NCI-H82 treated with DMSO at 0.1 percent for 48 hours (cell line): ENCODE measurements around the gene TTC28.

Experiments
- DNase-seq: peaks from one replicate; lab custom pipeline; 2025; ENCODE audit not compliant: unreplicated experiment; lab: John Stamatoyannopoulos, UW

The TTC28 gene

DNA sequence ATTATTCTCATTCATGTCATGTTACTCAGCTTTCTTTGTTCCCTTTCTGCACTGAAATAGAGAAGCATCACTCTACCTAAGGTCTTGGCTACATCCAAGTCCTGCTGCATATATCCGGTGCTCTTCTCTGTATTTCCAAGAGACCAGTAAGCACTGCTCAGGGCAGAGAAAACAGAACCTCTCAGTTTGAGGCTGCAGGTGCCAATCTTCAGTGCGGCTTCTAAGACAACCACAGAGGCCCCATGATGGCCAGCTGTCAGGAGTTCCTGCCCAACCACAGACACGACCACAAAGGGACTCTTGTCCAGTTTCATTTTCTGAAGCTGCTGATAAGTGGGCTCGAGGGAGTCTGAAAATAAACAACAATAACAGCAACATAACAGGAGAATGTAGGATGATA, 382.1 kb downstream of the TTC28 start:
- no peak for DNase-seq

DNA sequence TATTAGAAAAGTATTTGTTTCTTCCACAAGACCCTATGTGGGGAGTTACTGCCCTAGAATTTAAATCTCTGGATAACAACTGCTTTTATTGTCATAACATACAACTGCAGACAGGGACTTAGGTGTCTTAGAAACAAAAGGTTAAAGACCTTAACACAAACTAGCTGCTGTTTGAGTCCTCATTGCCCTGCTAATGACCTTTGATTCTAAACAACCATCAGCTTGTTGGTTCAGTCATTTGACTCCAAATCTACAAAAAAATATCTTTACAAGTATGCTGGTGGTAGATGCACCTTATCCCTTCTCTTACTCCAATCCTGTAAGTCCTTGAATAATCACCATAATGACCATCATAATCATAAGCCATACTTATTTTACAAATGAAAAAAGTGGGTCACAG, 383.2 kb downstream of the TTC28 start:
- DNase-seq, result no peak

DNA sequence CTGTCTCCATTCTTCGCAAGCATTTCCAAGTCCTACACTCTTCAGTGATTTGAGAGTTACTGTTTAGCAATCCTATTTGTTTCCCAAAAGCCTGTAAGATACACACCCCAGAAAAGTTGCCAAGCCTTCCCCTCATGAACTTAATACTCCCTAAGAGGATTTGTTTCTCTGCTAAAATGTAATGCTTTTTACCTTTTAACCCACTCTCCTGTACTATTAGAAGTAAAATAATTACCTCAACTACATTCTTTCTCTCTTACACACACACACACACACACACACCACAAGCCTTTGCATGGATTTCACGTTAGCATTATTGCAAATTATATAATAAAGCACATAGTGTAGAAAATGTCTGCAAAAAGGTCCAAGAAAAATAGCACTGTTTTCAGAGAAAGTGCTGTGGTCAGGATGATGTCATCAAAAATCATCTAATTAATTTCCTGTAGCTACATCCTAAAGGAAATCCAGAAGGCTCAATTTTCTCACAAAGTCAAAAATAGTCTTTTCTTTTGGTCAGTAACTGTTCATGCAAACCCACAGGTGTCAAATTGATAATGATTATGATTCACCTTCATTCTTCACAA, 396.5 kb downstream of the TTC28 start:
- DNase-seq, result peak; percentile 33

DNA sequence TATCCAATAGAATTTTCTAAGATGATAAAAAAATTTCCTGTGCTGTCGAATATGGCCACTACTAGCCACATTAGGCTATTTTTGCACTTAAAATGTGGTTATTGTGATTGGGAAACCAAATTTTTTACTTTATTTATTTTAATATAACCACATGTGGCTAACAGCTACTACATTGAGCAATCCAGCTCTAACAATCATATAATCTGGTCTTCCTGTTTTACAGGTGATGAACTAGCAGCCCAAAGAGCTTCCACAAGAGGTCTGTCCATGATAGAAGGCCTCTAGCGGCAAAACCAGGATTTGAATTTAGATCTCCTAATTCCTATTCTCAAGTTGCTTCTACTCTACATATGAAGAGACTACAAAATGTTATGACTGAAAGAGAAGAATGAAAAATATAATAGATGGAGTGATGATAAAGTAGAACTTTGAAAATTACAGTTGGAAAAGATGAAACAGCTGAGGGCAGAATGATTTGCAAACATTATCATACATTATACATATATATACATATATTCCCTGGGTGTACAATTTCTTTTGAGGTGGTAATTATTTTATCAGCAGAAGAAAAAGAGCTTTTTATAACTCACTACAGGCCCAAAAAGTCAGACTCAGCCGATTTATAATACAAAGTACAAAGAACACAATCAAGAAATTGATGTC, 397.1 kb downstream of the TTC28 start:
- no peak for DNase-seq

DNA sequence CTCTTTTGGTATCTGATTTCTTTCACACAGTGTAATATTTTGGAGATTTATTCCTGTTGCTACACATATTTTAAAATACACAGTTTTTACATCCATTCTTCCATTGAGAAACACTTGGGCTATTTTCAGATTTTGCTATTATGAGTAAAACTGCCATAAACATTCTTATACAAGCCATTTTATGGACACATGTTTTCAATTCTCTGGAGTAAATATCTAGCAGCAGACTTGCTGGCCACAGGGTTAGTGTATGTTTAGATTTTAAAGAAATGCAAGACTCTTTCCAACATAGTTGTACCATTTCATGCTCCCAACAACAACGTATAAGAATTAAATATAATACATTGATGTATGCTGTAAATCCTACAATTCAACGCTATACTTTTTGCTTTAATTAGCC, 399.8 kb downstream of the TTC28 start:
- no peak for DNase-seq

DNA sequence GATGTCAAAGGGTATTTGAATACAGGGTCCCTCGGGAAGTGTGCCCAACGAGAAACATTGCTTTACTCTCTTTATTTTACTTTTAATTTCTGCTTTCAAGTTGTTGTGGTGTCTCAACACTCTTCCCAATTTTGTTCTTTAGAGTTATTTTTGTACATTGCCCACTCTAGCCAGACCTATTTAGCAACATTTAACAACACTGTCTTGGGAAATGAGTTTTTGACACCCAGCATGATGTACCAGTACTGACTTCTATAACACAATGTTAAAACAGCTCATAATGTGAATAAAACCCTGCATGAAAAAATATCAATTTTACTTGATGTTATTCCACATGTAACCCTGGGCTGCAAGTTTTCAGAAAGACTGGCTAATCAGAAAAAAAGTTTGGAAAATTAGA, 410.4 kb downstream of the TTC28 start:
- no peak for DNase-seq

DNA sequence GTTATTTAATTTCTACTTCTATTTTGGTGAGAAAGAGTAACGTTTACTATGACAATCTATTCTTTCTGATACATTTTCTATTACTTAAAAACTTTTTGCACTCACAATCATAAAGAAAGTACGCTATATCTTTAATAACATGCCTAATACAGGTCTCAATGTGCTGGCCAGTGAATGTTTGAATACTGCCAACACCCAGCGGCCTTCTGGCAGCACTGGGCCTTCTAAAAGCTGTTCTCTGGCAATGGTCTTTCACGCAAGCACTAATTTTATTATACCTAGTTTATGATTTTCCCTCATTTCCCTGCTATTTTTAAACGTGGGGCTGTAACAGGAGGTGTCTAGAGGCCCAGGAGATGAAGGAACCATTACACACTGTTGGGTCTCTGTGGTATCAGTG, 410.8 kb downstream of the TTC28 start:
- no peak for DNase-seq

DNA sequence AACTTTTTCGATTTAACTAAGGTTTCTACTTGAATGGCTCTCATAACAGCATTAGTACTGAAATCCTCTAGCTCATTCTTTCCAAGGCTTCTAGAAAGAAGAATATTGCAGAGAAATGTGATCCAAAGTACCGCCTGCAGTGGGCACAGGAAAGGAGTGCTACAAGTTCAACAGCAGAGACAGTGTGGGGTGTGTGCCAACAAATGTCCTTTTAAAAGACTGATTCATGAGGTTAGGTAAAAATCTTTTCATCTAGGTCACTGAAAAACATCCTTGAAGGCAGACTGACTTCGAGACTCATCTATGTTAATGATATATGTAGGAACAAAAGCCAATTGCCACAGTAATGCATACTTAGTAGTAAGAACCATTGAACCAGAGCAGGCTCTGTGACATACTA, 411.5 kb downstream of the TTC28 start:
- no peak for DNase-seq

DNA sequence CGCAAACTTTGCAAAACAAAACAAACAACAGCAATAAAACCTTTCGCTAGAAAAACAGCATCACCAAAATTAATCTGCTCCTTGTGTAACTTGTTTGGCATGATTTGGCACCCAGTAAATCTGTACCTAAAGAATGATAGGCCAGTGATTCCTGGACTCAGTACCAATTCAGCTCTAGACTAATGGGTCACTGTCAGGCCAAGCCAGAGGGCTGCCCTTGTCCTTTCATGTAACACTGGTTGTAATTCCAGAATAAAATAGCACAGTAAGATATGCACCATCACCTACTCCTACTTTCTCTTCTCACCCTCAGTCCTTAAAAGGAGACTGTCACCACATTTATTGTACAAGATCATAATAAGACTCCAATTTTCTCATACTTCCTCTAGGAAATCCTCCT, 419.0 kb downstream of the TTC28 start:
- DNase-seq, result no peak

DNA sequence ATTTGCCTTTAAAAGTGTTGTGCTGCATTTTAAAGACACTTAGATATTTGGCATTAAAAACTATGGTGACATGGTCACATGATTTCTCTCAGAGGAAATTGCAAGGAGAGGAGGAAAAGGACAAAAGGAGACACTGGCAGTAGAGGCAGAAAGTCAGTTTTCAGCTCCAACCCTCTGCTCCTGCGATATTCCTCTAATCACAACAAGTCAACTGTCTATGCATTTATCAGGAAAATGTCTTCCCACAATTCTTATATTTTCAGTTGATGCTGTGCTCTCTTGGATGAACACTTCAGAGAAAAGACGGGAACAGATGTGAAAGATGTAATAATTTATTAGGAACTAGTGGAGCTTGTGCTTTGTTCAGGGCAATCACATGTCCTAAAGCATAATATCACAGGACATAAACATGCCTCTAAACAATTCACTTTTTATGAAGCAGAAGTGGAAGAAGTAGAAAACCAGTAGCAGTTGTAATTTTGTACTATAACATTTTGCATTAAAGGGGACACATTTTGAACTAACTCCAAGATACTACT, 419.8 kb downstream of the TTC28 start:
- DNase-seq, result no peak

DNA sequence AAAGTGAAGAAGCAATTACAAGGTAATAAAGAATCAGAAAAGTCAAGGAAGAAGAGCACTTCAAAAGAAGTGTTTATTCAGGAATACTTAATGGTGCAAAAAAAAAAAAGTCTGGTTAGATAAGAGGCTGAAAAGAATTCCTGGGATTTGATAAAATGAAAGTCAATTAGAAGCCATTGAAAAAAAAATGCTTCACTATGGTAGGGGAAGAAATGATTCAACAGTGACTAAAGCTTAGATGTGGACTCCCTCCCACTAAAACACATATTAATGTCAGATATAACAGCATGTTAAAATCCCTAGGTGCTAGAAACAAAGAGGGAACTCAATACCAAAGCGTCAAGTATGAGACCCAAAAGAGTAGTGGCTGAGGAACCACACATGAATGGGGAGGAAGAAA, 425.2 kb downstream of the TTC28 start:
- no peak for DNase-seq

DNA sequence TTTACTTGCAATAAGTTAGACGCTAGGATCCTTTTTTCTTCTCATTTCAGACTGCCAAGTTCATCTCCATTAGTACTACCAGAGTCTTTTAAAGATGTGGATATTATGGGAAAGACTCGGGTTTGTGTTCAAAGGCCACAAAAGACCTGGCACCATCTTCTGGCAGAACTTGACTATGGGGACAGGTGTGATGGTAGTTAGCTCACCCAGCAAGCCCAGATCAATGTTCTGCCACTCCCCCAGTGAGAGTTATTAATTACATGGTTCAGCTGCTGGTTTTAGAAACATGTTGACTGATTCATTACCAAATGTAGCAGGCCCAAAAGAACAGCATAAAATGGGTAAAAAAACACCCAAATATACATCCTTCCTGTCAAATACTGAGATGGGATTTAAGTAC, 427.1 kb downstream of the TTC28 start:
- DNase-seq, result no peak

DNA sequence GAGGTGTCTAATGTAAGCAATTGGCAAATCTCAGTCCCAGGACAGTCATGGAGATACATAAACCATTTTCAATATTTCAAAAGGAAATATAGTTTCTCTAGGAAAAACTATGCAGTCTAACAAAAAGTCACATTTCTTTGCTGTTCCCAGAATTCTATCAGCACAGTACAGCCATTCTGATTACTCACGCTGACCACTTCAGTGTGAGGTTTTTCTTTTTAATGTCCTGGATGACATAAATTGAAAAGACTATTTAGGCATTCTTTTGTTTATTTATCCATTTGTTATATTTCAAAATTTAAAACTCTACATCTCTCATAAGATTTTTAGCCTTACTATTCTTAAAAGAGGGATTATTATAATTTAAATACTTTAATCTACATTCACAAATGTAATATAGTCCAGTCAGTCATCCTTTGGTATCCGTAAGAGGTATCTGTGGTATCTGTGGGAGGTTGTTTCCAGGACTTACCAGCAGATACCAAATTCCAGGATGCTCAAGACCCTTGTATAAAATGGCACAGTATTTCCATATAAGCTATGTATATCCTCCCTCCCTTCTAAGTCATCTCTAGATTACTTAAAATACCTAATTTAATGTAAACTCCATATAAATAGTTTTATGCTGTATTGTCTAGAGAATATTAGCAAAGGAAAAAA, 429.5 kb downstream of the TTC28 start:
- DNase-seq, result no peak

DNA sequence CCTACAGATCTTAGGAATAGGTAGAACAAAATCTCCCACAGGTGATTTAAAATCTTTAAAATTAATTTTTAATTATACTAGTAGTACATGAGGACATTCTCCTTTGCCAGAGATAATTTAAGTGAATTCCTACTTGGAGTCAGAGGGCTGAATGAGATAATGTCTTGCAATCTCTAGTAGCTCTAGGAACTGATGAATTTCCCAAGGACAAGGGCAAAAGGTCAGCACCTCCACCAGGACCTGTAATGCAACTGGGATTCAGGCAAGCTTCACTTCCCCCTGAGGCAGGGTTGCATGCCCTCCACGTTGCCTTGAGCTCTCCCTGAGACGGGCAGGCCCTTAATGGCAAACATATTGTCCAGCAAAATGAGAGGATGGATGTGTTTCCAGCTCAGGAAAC, 430.2 kb downstream of the TTC28 start:
- no peak for DNase-seq

DNA sequence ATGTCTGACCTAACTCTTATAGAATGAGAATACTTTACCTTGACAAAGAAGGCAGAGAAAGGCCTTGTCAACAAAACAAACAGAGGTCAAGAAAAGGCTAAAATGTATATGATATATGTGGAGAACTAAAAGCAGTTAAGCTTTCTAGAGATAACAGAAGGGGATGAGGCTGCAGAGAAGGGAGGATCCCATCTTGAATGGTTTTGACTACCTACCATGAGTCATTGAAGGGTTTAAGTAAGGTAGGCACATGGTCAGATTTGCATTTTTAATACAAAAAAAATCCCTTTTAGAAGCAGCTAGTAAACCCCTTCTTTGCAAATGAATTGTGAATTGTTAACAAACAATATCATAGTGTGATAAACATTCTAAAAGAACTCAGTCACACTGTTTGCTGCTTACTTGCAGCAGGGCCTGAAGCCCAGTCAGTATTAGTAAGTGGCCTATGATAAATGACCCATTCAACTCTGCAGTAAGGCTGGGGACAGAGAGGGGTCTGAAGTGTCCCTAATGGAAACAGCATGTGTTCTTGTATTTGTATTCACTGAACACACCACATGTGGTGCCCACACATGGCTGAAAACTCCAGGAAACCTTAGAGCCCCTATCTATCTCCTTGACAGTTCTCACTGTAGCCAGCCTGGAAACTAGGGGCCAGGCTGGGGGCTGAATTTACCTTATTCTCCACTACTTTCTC, 431.8 kb downstream of the TTC28 start:
- DNase-seq, result no peak

DNA sequence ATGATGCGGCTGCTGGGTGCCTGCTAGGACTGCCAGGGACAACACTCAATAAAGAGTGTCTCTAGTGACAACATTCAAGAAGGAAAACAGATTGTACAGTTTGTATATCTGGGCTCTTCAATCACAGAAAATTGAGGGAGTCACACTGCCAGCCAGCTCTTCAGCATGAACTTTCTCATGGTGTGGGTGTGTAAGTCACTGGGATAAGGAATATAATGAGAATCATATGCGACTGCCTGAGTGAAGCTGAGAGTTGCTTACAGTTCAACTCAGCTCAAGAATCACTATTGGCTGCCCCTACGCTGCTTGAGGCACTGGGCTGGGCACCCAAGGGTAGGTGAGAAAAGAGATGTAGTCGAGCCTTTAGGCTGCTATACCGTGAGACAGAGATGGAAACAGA, 432.5 kb downstream of the TTC28 start:
- no peak for DNase-seq

DNA sequence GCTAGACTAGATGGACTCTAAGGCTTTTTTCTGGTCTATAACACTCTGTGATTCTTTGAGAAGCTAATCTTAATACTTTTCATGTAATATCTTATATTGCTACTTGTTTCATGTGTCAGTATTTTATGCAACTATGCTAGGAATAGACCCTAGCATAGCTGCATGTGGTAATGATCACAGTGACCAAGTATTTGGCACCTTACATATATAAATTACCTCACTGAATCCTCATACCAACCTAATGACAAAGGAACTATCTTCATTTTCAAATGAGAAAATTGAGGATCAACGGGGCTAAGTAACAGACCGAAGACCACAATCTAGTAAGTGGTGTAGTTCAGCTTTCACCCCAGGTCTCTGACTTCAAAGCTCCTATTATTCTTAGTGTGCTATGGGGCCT, 433.2 kb downstream of the TTC28 start:
- no peak for DNase-seq

DNA sequence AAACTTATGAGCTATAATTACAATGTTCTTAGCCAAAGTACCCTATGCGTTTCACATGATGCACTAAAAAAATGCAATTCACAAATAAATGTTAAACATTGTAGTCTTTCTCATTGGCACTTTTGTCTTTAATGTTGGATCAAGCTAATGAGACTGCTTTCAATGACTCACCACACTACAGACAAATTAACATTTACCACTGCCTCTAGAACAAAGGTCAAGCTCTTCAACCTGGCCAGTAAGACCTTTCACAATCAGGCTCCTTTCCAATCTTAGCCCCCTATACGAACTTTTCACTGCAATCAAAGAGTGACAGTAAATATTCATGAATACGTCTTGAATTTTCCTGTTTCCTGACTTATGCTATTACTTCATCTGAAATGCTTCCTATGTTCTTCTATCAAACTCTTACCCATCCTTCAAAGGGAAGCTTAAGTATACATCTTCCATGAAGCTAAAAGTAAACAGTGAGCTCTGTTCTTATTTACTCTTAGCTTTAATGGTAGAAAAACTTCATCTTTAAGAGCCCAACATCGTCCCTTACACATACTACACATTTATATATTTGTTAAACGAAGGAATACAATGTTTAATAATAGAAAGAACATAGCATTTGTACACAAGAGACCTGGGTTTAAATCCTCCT, 433.9 kb downstream of the TTC28 start:
- DNase-seq, result no peak

DNA sequence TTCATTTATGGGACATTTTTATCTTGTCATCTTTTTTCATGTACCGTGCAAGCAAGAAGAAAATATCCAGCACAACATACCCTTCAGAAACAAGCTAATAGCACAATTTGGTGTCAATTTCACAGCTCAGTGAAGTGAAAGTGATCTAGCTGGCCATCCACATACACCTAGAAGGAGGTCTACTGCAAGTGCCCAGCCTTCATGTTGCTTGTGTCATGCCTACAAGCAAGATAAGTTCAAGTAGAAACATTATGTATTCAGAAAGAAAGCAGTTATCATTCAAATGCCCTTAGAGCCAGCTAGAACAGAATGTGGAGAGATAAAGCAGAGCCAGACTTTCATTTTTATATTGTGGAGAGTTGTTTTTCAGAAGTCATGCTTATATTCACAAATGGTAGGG, 434.9 kb downstream of the TTC28 start:
- no peak for DNase-seq

DNA sequence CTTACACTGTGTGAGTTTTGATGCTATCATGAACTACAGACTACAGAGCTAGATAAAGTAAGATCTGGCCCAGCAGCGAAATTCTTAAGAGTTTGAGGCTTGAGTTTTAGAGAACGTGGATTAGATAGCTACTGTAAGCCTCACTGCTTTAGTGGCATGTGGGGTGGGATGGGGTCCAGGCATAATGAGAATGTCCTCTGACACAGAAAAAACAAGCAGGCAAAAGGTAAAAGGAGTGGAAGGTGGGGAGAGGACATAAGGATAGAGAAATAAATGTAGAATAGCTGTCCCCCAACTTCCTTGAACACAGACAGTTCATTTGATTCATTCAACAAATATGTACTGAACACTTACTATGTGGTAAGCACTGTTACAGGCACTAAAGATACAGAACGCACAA, 436.1 kb downstream of the TTC28 start:
- no peak for DNase-seq

DNA sequence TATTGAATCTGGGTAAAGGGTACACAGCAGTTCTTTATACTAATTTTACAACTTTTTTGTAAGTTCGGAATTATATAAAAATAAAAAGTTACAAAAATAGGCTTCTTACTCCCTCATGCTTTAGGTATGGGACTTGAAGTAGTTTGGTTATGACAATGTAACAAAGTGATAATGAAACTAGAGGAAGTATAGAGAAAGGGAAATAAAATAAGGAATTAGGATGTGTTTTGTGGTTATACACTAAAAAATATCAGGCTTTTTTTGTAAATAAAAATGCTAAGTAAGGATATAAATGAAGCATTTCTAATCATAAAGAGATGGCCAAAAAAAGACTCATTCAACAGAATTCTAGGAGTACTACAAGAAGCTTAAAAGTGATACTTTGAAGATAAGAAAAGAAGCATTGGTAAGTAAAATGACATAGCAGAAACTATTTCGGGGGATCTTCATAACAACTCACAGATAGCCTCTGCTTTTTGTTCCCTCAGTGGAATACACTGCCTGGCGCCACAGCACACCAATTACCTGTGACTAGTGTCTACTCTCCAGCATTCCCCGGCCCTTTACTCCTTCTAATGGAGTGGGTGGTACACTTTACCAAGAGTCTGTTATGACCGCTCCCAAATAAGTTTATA, 437.9 kb downstream of the TTC28 start:
- no peak for DNase-seq
